CD4-positive, alpha-beta T cell treated with Interleukin-1 beta for 1 hour (primary cell): ENCODE data around the gene VGLL4.
A peak's percentile ranks its signal among the peaks of the same experiment; 100 is the strongest.
"Not testable (repeated sequence)": the region's sequence is repeated elsewhere in the genome, so short reads cannot be mapped to it uniquely, and the experiment has no call there.

Experiments
- DNase-seq, 2 donors: peaks; one replicate each; pipeline ENCODE4 v3.0.0-alpha.2; 2020 to 2022

The VGLL4 gene, protein sequence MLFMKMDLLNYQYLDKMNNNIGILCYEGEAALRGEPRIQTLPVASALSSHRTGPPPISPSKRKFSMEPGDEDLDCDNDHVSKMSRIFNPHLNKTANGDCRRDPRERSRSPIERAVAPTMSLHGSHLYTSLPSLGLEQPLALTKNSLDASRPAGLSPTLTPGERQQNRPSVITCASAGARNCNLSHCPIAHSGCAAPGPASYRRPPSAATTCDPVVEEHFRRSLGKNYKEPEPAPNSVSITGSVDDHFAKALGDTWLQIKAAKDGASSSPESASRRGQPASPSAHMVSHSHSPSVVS

GRCh38 chr3:11643605-11644087 is at the start of gene VGLL4:
VGLL4 (minus strand) TSS chr3:11643915; CDS start chr3:11643518, 397 bp downstream.
- peak; percentile 52 to 65 for DNase-seq

- no peak for DNase-seq
Measured at GRCh38 chr3:11692532-11692813, 48.8 kb upstream of the VGLL4 start.

DNA sequence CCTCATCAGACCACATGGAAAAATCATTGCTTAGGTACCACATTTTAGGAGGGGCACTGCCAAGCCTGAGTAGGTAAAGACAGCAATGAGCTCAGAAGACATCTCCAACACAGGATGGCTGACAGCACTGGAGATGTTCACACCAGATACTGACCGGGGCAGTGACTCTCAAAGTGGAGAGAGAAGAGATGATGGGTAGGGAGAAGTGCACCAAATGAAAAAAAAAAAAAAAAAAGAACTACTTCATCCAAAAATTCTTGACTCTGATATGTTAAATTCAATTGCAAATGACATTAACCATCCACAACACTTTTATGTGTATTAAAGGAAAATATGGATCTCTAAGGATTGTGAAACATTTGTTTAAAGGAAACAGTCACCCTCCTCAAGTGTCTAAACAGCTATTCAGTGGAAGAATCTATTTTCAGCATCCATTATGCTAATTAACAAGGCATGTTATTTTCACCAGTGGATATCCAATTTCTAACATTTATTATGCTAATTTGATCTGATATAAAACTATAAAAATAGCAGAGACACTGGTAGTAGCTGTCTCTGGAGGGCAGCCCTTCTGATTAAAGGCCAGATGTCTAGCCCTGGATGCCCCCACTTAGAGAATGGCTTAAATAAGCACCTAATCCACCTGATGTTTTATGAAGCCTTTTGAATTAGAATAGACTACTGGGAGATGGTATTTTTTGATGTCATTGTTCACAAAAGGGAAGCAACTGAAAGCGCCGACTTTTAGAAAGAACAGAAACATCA is 48.2 kb upstream of the VGLL4 start:
- no peak for DNase-seq

GRCh38 chr3:11690863-11691766 is 47.4 kb upstream of the VGLL4 start:
- DNase-seq = no peak

GRCh38 chr3:11689749-11690148 is 46.0 kb upstream of the VGLL4 start:
- no peak for DNase-seq

GRCh38 chr3:11684980-11685379 is 41.3 kb upstream of the VGLL4 start:
- not testable (repeated sequence) for DNase-seq

DNA sequence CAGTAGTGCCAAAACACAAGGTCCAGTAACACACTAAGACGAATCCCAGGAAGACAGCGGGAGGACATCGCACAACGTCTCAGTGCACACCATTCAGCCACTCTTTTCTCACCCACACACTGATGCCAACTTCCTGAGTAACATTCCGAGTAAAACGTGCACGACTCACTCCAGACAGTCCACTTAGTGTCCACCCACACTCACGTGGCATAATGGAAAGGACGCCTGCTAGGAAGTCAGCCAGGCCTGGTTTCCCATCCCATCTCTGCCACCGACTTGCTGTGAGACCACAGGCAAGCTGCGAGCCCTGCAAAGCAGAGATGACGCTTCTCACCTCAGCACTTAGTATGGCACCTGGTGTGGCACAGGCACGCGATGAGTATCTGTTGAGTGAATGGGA is 36.8 kb upstream of the VGLL4 start:
- no peak for DNase-seq

- no peak for DNase-seq
Measured at GRCh38 chr3:11679964-11680363, 36.2 kb upstream of the VGLL4 start.

DNA sequence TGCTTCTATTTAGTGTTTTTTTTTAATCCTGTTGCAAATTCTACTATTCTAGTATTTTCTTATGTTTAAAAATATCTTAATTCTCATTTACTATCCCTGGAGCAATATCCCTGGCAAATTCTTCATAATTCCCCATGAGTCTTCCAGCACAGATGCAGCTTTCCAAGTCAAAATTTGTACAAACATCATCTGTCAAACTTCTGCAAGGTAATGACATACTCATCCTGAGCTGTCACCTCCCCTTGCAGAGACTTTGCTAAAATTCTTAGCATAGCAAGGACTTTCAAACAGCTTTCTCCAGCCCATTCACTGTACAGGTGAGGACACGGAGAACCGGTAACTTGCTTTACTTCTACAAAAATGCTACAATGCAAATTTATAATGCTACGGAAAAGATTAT is 28.6 kb upstream of the VGLL4 start:
- DNase-seq = no peak

- no peak for DNase-seq
Measured at GRCh38 chr3:11671648-11672100, 28.0 kb upstream of the VGLL4 start.

GRCh38 chr3:11668243-11669235 is 24.8 kb upstream of the VGLL4 start:
- DNase-seq = no peak

- no peak for DNase-seq
Measured at GRCh38 chr3:11665331-11665730, 21.6 kb upstream of the VGLL4 start.

DNA sequence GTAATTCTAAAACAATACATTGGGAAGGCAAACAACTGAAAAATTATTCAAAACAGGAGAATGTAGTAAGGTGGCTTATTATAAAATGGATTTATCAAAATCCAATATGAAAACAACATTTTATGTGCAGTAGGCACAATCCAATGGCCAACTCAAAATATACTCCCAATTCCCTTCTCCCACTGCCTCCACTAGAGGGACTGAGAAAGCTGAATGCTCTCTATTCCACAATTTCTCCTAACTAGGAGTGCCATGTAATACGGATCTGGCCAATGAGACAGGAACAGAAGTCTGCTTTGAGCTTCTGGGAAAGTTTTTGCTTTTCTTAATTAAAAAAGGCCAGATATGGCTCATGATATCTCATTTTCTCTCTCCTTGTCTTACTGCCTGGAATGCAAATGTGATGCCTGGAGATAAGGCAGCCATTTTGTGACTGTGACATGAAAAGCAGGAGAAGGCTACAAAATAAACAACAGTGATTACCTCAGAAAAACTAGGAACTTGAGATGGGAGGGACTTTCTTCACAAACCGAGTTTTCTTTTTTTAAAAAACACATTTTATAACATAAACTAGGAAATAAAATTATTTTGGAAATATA is 18.8 kb upstream of the VGLL4 start:
- DNase-seq = no peak

GRCh38 chr3:11661827-11662226 is 18.1 kb upstream of the VGLL4 start:
- no peak for DNase-seq

DNA sequence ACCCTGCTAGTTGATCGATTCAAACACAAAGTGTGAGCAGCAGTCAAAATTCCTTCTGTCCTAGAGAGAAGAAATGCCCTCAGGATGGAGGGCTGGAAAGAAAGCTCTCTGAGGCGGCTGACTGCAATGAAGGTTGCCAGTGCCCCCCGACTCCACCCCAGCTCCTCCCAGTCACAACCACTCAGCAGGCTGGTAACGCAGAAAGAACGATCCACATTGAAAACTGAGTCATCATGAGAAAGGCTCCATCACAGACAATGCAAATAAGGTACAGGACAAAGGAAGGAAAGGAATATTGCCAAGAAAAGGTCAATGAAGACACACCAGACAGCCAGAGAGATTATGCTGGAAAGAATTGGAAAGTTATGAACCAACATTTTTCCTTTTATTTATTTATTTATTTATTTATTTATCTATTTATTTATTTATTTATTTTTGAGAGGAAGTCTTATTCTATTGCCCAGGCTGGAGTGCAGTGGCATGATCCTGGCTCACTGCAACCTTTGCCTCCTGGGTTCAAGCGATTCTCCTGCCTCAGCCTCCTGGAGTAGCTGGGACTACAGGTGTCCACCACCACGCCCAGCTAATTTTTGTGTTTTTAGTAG is 17.4 kb upstream of the VGLL4 start:
- no peak for DNase-seq

- no peak for DNase-seq
Measured at GRCh38 chr3:11660242-11660641, 16.5 kb upstream of the VGLL4 start.

DNA sequence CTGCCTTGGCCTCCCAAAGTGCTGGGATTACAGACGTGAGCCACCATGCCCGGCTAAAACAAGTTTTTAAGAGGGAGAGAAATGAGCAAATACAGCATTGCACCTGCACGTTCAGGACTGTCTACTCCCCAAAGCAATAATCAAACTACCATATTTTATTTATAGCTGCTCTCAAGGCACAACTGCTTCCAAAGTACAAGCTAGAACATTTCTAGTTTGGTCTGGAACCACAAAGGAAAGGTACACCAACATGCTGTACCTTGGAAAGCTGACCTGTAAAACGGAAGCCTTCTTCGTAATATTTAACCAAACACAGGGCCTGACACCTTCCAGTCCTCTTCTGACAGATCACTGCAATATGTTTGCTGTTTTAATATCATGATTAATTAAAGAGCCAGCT is 14.5 kb upstream of the VGLL4 start:
- DNase-seq = no peak

GRCh38 chr3:11655196-11655928 is 11.6 kb upstream of the VGLL4 start:
- DNase-seq = no peak

- DNase-seq = no peak
Measured at GRCh38 chr3:11654166-11654565, 10.5 kb upstream of the VGLL4 start.

DNA sequence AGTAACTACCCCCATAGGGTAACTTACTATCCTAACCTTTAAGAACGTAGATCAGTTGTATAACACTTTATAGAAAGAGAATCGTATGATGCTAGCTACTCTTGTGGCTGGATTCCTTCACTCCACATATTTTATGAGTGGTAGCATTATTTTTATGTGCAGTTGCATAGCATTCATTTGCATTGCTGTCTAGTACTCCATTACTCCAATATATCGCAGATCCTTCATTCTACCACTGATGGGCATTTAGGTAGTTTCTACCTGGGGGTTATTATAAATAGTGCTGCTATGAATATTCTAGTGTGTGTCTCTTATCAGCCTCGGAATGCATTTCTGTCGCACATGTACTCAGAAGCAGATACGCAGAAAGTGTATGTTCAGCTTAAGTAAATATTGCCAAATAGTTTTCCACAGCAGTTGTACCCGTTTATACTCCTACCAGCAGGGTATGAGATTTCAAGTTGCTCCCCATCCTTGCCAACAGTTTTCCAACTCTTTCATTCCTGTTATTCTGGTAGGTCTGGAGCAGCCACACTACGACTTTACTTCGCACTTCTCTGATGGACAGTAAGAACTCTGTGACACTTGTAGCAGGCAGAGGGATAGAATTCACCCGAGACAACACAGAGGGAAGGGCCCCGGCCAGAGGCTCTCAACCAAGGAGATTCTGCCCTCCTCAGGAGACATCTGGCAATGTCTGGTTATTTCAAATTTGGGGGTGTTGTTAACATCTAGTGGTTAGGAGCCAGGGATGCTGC is 9.8 kb upstream of the VGLL4 start:
- no peak for DNase-seq
